Activated CD4-positive, alpha-beta memory T cell treated with anti-CD3 and anti-CD28 coated beads, Interleukin-2, amount 10 ng/mL, durations not matched to agents 7 days and 5 days (primary cell): ENCODE results near the gene RNF43. TPM values are rescaled to one million over a fixed set of nuclear protein-coding genes. Genes with fewer than 3 reads are reported as not detected.

Source experiments
- CTCF ChIA-PET: fragments of 350-600 bp; sonication (Branson Sonifier 250); formaldehyde crosslinking; loops from one replicate; lab custom pipeline; 2021; ENCODE audit warnings: antibody characterized with exemption, inconsistent platforms; lab: Charles Lee
- POLR2A ChIA-PET: fragments of 350-600 bp; sonication (Branson Sonifier 250); formaldehyde crosslinking; loops from one replicate; lab custom pipeline; 2021; ENCODE audit warnings: antibody characterized with exemption; lab: Charles Lee
- DNase-seq: peaks from one replicate; pipeline ENCODE4 v3.0.0-alpha.2; 2020
- H3K27ac Mint-ChIP-seq: one replicate; pipeline ENCODE4 v1.8.0; 2021; ENCODE audit warnings: mild to moderate bottlenecking, mixed read lengths
- H3K27me3 Mint-ChIP-seq: one replicate; pipeline ENCODE4 v1.8.0; 2021; ENCODE audit warnings: mixed read lengths
- H3K36me3 Mint-ChIP-seq: one replicate; pipeline ENCODE4 v1.8.0; 2021; ENCODE audit warnings: low read depth, mixed read lengths
- H3K4me1 Mint-ChIP-seq: one replicate; pipeline ENCODE4 v1.8.0; 2021; ENCODE audit warnings: mixed read lengths
- H3K4me3 Mint-ChIP-seq: one replicate; pipeline ENCODE4 v1.8.0; 2021; ENCODE audit warnings: mild to moderate bottlenecking, mixed read lengths
- H3K9me3 Mint-ChIP-seq: one replicate; pipeline ENCODE4 v1.8.0; 2021; ENCODE audit warnings: mixed read lengths
- total RNA-seq, 2 experiments: library from RNA; stranded (reverse); gene quantifications; one replicate each; pipeline ENCODE4 v1.2.3, GENCODE V29; 2021

The RNF43 gene
- total RNA-seq, 2 experiments from 2014 or later: not detected

- H3K9me3 Mint-ChIP-seq: no peaks in the 10 kb centered on the region
- ChIA-PET POLR2A (interaction anchor here (1.3 to 2.2 kb wide), 6 partner anchors 10 to 36 kb away, joined by 4 to 11 read pairs (median 6); partner anchors contain the start of gene SUPT4H1), CTCF (interaction anchor here (0.6 to 1.7 kb wide), 6 partner anchors 46 to 81 kb away, joined by 3 to 8 read pairs (median 4); partner anchors contain the start of gene RNF43)
- no peak overlapping the region for H3K27ac Mint-ChIP-seq
- no peak for DNase-seq
- H3K4me3 Mint-ChIP-seq: no peak overlapping the region
- H3K4me1 Mint-ChIP-seq: peaks cover 8% of the 10 kb centered on the region
- H3K27me3 Mint-ChIP-seq: no peaks in the 10 kb centered on the region
- H3K36me3 Mint-ChIP-seq: no peaks in the 10 kb centered on the region
Observed at GRCh38 chr17:58369214-58370031, 47.9 kb downstream of the RNF43 start.

- no peak overlapping the region for H3K4me3 Mint-ChIP-seq
- H3K4me1 Mint-ChIP-seq: peaks cover 8% of the 10 kb centered on the region
- CTCF ChIA-PET: interaction anchor here (0.6 to 1.7 kb wide), 5 partner anchors 11 to 81 kb away, joined by 3 to 8 read pairs (median 3); partner anchors contain the start of gene RNF43
- H3K9me3 Mint-ChIP-seq: no peaks in the 10 kb centered on the region
- H3K27ac Mint-ChIP-seq: no peak overlapping the region
- H3K36me3 Mint-ChIP-seq: no peaks in the 10 kb centered on the region
- POLR2A ChIA-PET: interaction anchor here (1.3 to 2.2 kb wide), 5 partner anchors 9 to 17 kb away, joined by 4 to 11 read pairs (median 6); partner anchors contain the start of gene SUPT4H1
- no peak for DNase-seq
- H3K27me3 Mint-ChIP-seq: no peaks in the 10 kb centered on the region
Observed at GRCh38 chr17:58368860-58369213, 48.5 kb downstream of the RNF43 start.

Other genes starting within 250 kb of the RNF43 start
- gene EPX, start 224.8 kb downstream of the RNF43 start, total RNA-seq: not detected
- 10 to 100 TPM; 18.7 to 19.8 TPM for gene MKS1, start 198.3 kb downstream of the RNF43 start, total RNA-seq
- not detected for gene LPO, start 178.9 kb downstream of the RNF43 start, total RNA-seq
- gene MPO, start 136.6 kb downstream of the RNF43 start, total RNA-seq: under 1 TPM; 0.08 to 0.38 TPM
- gene TSPOAP1, start 88.7 kb downstream of the RNF43 start, total RNA-seq: 10 to 100 TPM; 60.9 to 69.4 TPM
- gene SUPT4H1, start 65.3 kb downstream of the RNF43 start, total RNA-seq: 10 to 100 TPM; 85.8 to 91.0 TPM
- gene HSF5, start 70.9 kb upstream of the RNF43 start, total RNA-seq: under 1 TPM; 0.40 to 0.70 TPM
- 10 to 100 TPM; 51.7 to 54.3 TPM for gene MTMR4, start 97.1 kb upstream of the RNF43 start, total RNA-seq